ENCODE measurements around the gene GPR146.

GPR146 gene

DNA sequence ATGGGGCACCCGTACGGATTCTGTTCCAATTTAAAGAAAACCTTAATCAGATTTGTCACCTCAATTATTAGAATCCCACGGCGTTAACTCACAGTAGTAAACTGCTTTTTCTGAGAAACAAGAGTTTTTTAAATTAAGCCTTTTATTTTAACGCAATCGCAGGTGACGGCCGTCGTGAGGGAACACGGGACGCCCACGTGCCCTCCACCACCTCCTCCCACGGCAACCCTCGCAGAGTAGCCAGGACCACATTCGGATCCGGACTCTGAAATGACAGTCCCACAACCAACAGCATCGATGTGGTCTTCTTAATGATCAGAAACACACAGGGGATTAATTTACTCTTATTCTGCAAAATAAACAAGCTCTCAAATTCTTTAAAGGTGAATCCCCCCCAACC, 22.0 kb upstream of the GPR146 start:
- TF ChIP-seq, protein P1, sequence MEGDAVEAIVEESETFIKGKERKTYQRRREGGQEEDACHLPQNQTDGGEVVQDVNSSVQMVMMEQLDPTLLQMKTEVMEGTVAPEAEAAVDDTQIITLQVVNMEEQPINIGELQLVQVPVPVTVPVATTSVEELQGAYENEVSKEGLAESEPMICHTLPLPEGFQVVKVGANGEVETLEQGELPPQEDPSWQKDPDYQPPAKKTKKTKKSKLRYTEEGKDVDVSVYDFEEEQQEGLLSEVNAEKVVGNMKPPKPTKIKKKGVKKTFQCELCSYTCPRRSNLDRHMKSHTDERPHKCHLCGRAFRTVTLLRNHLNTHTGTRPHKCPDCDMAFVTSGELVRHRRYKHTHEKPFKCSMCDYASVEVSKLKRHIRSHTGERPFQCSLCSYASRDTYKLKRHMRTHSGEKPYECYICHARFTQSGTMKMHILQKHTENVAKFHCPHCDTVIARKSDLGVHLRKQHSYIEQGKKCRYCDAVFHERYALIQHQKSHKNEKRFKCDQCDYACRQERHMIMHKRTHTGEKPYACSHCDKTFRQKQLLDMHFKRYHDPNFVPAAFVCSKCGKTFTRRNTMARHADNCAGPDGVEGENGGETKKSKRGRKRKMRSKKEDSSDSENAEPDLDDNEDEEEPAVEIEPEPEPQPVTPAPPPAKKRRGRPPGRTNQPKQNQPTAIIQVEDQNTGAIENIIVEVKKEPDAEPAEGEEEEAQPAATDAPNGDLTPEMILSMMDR (IDR thresholded peaks at IDR 0.05; ENCODE audit: control insufficient read depth, insufficient read depth, low read depth, low read length, missing control alignments), result no peak
- H3K4me3 ChIP-seq (ENCODE audit: control insufficient read depth, low read depth, low read length), result no peak overlapping the region
- DNase-seq (ENCODE audit: low read depth), result no peak

DNA sequence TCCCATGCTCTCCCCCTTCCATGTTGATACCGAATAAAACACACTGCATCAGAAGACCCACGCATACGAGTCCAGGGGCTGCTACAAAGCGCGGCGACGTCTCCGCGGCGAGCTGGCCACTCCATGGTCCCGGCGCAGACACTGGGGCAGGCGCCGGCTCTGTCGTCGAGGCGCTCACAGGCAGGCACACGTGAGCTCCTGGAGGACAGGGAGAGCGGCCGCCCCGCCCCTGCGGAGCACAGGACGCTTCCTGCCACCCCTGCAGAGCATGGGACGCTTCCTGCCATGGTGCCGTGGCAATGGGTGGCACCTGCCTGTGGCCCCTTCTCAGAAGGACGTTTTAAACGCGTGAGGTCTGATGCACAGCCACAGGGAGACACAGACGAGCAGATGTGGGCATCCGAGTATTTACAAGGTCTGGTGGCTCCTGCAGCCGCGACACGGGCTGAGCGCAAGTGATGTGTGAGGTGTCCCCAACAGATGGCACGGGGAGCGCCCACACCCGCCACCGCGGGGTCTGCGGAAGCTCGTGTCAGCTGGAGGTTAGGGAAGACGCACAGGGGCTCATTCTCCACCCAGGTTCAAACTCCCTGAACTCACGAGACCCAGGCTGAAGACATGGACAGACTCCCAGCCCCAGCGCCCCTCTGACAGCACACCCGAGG, 21.4 kb upstream of the GPR146 start:
- TF ChIP-seq, protein P1 (IDR thresholded peaks at IDR 0.05; ENCODE audit: control insufficient read depth, insufficient read depth, low read depth, low read length, missing control alignments), result no peak
- no peak for DNase-seq (ENCODE audit: low read depth)
- no peak overlapping the region for H3K4me3 ChIP-seq (ENCODE audit: control insufficient read depth, low read depth, low read length)

DNA sequence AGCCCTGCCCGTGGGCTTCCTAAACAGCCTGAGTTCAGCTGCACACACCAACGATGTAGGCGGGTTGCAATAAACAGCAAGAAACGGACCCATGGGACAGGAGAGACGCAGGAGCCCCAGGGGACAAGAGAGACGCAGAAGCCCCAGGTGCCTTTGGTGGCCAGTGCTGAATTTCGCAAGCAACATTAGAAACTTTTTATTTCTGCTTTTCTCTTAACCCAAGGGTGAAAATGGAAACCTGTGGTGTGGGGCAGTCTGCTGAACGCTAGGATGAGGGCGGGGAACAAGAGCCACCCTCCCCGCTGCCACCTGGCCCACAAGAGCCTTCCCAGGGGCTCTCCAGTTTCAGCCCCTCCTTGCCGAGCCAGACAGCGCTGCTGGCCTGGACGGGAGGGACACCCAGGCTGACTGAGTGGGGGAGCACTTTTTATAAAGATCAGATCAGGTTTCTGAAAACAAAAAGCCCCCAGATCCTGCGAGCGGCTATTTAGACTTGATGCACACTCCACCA, 20.0 kb upstream of the GPR146 start:
- H3K4me3 ChIP-seq (ENCODE audit: control insufficient read depth, low read depth, low read length), result no peak overlapping the region
- DNase-seq (ENCODE audit: low read depth), result no peak
- TF ChIP-seq, protein P1 (IDR thresholded peaks at IDR 0.05; ENCODE audit: control insufficient read depth, insufficient read depth, low read depth, low read length, missing control alignments), result no peak

DNA sequence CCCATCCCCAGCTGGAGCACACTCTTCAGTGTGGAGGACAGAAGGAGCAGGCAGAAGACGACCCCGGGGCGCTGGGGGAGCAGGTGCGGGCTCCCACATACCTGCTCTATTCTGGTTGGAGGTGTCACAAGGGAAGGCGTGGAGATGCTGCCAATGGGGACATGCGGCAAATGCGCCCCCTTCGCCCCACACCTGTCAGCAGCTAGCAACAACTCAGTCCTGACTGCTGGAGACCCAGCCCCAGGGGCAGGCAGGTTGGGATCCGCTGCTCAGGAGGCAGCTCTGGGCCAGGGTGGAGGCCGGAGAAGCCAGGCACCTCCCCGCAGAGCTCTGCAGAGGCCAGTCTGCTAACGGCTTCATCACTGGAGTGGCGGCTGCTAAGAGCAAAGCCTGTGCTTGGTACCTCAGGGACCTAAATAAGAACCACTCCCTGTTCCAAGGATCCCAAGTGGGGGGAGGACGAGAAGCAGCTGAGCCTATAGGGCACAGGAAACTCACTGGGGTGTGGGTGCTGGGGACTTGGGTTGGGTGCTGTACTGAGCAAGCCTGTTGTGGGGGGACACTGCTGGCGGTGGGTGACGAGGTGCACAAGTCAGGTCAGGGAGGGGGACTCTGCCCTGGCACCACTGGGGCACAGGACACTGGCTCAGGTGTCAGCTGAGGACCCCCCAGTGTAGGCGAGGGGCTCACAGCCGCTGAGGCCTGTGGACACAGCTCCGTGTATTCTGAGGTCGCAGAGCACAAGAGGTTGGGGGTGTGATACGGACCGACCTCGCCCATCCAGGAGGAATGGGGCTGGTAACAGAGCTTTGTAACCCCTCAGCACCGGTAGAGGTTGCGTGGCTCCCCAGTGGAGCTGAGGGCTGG, 19.2 kb upstream of the GPR146 start:
- no peak overlapping the region for H3K4me3 ChIP-seq (ENCODE audit: control insufficient read depth, low read depth, low read length)
- TF ChIP-seq, protein P1 (IDR thresholded peaks at IDR 0.05; ENCODE audit: control insufficient read depth, insufficient read depth, low read depth, low read length, missing control alignments), result no peak
- no peak for DNase-seq (ENCODE audit: low read depth)

DNA sequence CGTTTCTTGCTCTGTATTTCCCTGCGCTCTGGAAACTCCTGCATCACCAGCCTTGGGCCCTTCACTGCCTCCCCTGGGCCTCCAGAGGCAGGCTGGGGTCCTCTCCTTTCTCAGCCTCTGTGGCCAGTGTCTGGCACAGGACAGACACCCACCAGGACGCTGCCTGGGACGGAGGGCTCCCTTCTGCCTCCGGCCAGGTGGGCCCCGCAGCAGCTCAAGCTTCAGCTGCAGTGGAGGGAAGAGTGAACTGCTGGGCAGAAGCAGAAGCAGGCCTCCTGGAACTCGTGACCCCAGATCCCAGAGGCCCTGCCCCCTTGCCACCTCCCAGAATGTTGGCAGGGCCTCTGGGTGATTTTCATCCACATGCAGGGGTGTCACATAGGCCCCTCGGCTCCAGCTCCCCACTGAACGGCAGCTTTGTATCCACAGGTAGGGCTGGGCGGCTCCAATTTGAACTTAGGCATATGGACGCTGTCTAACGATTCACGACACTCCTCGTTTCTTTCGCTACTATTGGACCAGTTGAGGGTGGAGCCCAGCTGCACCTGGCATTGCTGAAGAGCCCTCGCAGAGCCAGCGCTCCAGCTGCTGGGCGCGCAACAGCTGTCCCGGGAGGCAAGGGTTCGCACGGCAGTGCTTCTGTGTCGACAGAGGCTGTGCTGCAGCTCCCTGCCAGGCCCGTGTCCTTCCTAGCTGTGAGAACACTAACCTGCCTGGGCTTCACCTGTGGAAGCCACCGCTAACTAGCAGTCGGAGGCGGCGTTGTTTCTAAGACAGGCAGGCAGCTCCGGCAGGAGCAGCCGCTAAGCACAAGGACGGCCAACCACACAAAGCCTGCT, 18.4 kb upstream of the GPR146 start:
- no peak for DNase-seq (ENCODE audit: low read depth)
- TF ChIP-seq, protein P1 (IDR thresholded peaks at IDR 0.05; ENCODE audit: control insufficient read depth, insufficient read depth, low read depth, low read length, missing control alignments), result no peak
- H3K4me3 ChIP-seq (ENCODE audit: control insufficient read depth, low read depth, low read length), result no peak overlapping the region

DNA sequence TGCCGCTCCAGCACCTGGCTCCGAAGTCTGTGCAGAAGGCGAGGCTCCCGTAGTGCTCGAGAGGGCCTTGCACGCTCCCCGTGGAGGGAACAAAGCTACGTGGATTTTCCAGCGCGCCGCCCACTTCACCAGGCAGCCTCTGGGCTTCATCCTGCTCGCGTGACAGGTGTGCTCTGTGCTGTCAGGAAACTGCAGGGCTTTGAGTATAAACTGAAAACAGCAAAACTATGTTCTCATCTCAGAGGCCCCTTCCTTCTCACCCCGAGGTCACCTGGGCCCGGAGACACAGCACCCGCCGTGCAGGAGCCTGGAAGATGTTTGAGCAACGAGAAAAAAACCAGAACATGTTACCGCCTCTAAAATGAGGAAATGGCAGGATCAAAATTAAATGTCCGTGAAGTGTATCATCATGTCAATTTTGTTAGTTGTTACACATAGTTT, 17.6 kb upstream of the GPR146 start:
- peak overlapping the region; percentile 72; the same call in 1 of the 2 replicates for H3K4me3 ChIP-seq (ENCODE audit: control insufficient read depth, low read depth, low read length)
- no peak for DNase-seq (ENCODE audit: low read depth)
- TF ChIP-seq, protein P1 (IDR thresholded peaks at IDR 0.05; ENCODE audit: control insufficient read depth, insufficient read depth, low read depth, low read length, missing control alignments), result no peak

All from AG09309 (cell line).